GDM1 (cell line): ENCODE results near the gene PSG1.
"Not testable (repeated sequence)": the region's sequence is repeated elsewhere in the genome, so short reads cannot be mapped to it uniquely, and the experiment has no call there.

Source experiments
- DNase-seq: peaks from one replicate; lab custom pipeline; 2025; lab: John Stamatoyannopoulos, UW

PSG1 gene

DNA sequence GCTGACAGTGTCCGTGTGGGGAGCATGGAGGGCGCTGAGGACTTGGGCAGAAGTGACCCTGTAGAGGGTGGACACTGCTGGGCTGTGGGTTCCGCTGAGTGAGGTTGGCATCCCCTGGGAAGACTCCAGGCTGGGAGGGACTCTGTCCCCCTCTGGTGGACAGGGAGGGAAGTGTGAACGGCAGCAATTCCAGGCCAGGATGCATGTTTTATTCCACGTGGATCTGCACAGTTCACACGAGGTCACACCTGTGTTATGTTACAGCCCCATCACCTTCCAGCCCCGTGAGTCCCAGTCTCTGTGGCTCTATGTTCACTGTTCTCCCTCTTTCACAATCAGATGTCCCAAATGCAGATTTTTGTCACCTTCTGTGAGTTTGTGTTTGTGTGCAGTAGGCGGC is 1.8 kb upstream of the PSG1 start:
- DNase-seq, result not testable (repeated sequence)

DNA sequence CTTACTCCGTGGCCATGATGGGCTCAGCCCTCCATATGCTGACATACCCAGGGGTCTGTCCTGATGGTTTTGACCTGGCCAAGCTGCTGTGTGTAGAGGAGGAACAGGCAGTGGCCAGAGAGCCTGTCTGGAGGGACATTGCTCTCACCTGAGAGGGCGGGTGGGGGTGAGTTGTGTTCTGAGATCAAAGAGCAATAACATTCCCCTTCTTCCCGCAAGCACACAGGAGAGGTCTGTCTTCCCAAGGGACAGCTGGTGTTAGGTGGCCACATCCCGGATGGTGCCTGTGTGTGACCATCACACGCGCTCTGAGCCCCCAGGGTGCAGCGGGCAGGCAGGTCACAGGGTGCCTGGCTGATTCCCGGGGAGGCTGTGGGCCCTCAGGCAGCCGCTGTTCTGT is 1.1 kb upstream of the PSG1 start:
- not testable (repeated sequence) for DNase-seq

DNA sequence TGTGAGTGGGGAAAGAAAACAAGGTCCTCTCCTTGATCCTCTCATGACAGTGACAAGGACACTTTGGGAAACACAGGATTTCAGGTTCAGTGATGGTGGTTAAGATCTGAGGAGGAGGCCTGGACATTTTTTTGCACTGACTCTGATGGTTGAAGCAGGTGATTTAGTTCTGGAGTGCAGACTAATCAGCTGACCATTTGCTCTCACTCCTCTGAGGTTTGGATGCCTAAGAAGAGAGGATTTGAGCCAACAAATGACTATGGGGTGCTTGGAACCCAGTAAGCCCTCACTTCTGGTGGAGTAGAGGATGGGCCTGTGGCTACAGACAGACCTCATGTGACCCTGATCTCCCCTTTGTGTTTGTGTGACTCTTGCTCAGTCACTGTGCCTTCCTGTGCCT is 2.9 kb downstream of the PSG1 start:
- DNase-seq, result not testable (repeated sequence)

DNA sequence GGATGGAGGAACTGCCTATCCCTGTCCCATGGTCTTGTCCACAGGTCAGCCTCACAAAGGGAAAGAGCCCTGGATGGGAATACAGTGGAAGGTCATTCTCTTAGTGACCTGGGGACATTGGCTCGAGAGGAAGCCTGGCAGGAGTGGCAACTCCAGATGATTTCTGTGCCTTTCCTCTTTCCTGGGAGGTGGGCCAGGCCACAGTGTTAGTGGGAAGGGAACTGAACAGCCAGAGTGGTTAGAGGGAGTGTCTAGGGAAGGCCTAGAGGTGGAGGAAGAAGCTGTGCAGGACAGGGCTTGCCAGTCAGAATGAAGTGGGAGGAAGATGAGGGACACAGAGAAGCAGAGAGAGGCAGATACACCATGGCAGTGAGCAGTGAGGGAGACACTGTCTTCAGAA is 3.6 kb downstream of the PSG1 start:
- not testable (repeated sequence) for DNase-seq

DNA sequence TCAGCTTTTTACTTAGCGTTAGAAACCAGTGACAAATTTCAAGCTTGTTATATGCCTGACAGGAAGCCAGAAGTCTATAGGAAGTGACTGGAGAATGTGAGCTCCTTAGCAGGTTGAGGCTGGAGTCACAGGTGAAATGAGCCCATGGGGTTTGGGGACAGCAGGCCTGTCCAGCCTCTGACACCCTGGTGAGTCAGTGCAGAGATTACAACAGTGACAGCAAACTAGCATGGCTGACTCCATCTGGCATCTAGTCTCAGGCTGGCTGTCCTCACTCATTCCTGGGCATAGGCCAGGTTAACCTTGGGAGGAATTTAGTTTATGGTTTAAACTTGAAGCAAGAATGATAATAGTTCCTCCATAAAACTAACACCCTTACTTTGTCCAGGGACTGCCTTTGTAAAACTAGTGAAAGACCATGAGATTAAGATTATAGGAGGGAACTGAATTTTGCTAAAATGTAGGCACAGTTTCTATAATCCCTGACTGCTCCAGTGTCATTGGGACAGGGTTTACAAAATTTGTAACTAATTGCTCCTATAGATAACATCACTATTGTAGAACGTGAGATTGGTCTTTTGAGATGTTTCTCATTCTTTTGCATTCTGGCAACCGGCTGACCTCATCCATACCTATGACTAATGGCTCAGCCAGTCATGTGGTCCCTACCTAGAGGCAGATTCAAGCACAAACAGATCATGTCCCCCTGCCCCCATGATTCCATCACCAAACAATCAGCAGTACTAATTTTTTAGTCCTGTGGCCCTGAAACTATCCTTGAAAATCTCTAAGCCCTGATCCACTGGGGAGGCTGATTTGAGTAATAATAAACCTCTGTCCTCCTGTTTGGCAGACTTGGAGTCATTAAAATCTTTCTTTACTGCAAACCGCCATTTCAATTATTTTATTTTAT is 4.4 kb downstream of the PSG1 start:
- not testable (repeated sequence) for DNase-seq

DNA sequence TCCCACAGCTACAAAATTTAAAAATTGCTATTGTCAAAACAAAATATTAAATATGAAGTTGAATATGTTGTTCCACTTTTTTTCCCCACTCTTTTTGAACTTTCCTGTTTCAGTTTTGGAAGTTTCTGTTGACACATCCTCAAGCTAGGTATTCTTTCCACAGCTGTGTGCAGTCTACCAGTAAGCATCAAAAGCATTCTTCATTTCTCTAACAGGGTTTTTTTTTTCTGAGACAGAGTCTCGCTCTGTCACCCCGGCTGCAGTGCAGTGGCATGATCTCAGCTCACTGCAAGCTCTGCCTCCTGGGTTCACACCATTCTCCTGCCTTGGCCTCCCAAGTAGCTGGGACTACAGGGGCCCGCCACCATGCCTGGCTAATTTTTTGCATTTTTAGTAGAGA is 5.4 kb downstream of the PSG1 start:
- DNase-seq, result not testable (repeated sequence)

DNA sequence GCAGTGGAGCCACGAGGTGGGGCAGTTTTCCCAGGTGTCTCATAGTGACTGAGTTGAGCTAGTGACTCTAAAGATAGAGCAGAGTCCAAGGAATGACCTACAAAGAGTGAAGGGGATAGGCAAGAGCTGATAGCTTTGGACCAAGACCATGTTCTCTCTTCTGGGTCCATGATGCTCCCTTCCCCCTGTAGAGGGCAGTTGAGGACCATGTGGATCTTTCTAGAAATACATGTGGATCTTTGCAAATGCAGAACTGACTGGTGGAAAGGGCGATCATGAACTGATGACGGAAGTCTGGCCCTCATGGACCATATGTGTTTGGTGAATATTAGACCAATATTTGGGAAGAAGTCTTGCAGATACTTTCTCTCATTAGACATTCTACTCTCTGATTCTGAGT is 6.9 kb downstream of the PSG1 start:
- no peak for DNase-seq

DNA sequence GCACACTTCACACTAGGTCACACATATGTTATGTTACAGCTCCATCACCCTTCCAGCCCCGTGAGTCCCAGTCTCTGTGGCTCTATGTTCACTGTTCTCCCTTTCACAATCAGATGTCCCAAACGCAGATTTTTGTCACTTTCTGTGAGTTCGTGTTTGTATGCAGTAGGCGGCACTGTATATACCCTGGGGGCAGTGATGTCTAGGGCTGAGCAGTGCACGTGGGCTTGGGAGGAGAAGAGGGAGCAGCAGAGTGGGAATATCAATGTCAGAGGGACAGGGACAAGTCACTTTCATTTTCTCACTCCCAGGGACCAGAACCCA is 22.0 kb downstream of the PSG1 start:
- DNase-seq, result no peak

DNA sequence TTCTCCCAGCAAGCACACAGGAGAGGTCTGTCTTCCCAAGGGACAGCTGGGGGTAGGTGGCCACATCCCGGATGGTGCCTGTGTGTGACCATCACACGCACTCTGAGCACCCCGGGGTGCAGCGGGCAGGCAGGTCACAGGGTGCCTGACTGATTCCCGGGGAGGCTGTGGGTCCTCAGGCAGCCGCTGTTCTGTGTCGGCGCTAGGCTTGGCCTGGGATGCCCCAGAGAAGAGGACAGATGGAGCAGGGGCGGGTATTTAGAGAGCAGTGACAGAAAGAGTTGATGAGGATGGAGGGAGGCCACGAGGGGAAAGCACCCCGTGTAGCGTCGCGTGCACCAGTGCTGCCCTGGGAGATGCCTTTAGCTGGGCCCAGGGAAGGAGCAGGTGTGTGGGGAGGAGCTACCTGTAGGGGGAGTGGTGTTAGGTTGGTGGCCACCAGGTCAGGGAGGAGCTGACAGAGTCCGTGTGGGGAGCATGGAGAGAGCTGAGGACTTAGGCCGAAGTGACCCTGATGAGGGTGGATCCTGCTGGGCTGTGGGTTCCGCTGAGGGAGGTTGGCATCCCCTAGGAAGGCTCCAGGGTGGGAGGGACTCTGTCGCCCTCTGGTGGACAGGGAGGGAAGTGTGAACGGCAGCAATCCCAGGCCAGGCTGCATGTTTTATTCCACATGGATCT is 22.5 kb downstream of the PSG1 start:
- not testable (repeated sequence) for DNase-seq

DNA sequence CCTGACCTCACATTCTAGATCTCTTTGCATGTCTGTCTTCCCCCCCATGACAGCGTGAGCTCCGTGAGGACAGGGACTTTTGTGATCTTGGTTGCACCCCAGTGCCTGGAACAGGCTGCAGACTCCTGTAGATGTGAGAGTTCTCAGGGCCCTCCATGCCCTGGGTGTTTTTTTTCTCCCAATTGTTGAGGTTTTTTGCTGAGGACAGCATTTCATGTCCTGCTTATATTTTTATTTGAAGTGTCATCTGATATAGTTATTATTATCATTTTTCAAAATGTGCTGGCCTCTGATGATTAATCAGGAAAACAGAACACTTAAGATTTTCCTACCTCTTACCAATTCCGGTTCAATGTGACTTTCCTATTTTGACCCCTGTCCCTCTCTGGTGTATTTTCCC is 24.8 kb downstream of the PSG1 start:
- not testable (repeated sequence) for DNase-seq

DNA sequence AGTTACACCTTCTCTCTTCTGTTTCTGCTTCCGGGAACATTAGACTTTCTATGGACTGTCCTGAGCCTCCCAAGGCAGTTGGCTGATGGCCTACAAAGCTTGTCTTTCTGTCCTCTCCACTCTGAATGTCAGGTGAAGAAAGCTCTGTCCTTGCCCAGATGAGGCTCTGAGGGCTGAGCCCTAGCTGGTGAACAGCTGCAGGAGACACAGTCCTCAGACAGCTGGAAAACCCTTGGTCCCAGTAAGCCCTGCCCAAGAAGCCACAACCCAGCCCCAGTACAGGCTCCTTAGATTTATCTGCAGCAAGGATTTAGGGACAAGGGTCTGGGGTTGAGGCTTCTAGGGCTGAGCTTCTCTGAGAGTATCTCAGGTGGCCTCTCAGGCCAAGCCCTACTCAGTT is 26.3 kb downstream of the PSG1 start:
- not testable (repeated sequence) for DNase-seq

DNA sequence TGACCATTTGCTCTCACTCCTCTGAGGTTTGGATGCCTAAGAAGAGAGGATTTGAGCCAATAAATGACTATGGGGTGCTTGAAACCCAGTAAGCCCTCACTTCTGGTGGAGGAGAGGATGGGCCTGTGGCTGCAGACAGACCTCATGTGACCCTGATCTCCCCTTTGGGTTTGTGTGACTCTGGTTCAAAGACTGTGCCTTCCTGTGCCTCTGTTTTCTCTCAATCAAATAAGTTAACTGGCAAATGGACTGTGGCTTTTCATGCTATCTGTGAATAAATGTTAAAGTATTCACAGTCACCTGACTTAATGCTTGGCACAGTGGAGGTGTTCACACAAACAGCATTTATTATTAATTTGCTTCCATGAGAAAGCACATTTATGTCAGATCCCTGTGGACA is 26.7 kb downstream of the PSG1 start:
- not testable (repeated sequence) for DNase-seq

DNA sequence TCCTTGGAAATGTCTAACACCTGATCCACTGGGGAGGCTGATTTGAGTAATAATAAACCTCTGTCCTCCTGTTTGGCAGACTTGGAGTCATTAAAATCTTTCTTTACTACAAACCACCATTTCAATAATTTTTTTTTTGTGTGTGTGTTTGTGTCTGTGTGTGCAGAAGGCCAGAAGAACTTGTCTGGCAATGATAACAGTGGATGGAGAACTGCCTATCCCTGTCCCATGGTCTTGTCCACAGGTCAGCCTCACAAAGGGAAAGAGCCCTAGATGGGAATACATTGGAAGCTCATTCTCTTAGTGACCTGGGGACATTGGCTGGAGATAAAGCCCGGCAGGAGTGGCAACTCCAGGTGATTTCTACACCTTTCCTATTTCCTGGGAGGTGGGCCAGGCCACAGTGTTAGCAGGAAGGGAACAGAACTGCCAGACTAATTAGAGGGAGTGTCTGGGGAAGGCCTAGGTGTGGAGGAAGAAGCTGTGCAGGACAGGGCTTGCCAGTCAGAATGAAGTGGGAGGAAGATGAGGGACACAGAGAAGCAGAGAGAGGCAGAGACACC is 27.7 kb downstream of the PSG1 start:
- not testable (repeated sequence) for DNase-seq

DNA sequence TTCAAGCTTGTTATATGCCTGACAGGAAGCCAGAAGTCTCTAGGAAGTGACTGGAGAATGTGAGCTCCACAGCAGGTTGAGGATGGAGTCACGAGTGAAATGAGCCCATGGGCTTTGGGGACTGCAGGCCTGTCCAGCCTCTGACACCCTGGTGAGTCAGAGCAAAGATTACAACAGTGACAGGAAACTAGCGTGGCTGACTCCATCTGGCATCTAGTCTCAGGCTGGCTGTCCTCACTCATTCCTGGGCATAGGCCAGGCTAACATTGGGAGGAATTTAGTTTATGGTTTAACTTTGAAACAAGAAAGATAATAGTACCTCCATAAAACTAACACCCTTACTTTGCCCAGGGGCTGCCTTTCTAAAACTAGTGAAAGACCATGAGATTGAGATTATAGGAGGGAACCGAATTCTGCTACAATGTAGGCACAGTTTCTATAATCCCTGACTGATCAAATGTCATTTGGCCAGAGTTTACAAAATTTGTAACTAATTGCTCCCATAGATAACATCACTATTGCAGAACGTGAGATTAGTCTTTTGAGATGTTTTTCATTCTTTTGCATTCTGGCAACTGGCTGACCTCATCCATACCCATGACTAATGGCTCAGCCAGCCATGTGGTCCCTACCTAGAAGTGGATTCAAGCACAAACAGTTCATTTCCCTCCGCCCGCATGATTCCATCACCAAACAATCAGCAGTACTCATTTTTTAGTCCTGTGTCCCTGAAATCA is 28.4 kb downstream of the PSG1 start:
- no peak for DNase-seq

DNA sequence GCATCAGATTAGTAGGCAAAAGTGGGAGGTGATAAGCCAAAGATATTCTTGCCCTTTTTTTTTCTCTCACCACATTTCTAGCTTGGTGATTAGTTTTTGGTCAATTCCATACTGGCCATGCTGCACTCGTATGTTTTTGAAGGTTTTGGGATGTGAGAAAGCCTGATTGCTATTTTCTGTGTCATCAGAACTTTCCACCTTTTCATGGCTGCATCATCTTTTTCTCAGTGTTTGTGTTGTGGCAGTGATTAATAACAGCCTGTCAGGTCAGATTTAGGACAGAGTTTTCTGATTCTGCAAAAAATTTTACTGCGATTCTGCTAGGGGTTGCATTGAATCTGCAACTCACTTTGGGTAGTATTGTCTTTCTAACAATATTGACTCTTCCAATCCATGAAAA is 32.9 kb downstream of the PSG1 start:
- DNase-seq, result no peak

DNA sequence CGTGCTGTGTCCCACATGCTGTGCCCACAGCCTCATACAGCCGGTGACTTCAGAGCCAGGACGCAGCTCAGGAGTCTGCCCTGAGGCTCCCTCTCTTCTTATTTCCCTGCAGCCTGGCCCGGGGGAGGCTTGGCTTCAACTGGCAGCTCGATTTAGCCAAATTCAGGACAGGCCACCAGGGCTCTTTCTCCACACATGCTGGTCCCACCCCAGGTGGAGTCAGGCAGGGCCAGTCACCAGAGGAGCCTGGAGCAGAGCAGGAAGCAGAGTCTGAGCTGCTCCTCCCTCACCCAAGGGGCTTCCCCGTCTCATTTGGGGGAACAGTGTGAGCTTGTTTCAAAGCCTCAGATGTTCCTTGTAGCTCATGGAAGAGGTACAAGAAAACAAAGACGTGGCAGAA is 35.9 kb downstream of the PSG1 start:
- DNase-seq, result not testable (repeated sequence)

DNA sequence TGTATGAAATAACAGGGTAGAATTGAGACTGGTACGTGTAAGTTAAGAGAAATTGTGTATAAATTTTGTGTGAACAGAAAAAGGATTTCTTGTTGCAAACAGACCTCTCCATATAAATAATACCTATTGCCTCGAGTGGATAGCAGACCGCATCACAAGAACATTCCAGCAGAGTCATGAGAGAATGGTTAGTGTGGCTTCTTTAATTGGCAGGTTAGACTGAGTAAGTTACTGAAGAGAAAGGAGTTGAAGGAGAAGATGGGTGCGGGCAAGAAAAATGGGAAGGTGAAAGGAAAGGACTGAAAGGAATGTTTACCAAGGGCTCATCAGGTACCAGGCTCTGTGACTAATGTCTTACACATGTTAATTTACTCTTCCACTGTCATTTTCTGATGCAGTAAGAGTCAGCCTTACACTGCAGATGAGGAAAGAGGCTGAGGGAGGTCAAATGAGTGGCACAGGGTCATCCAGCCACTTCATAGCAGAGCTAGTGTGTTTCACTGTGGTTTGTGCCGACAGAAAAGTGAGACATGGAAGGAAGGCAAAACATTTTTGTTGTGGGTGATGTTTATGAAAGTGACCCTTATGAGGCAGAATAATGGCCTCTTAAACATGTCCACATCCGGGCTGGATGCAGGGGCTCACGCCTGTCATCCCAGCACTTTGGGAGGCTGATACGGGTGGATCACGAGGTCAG is 46.6 kb downstream of the PSG1 start:
- not testable (repeated sequence) for DNase-seq

DNA sequence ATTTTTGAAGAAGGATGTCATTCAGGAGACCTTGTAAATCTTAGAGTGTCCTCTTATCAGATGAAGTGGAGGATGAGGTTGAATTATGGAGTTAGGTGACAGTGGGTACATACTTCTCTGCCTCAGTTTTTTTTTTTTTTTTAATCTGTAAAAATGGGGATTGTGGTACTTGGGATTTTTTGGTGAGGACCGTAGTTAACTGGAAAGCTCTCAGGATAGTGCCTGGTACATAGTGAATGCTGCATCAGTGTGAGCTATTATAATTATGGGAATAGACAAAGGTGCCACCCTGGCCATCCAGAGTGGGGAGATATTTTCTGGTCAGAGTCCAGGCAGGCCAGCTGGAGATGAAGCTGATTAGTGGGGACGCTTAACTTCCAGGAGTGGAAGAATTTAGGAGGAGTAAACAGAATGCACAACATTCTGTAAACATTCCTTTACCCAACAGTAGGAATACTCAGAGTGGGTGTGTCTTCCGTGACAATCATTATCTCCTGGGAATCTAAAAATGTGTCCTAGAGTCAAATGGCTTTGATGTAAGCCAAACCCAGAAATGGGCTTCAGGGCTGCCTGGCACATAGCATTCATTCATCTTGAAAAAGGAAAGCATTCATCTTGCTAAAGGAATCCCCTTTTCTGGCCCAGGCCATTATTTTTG is 47.4 kb downstream of the PSG1 start:
- not testable (repeated sequence) for DNase-seq

DNA sequence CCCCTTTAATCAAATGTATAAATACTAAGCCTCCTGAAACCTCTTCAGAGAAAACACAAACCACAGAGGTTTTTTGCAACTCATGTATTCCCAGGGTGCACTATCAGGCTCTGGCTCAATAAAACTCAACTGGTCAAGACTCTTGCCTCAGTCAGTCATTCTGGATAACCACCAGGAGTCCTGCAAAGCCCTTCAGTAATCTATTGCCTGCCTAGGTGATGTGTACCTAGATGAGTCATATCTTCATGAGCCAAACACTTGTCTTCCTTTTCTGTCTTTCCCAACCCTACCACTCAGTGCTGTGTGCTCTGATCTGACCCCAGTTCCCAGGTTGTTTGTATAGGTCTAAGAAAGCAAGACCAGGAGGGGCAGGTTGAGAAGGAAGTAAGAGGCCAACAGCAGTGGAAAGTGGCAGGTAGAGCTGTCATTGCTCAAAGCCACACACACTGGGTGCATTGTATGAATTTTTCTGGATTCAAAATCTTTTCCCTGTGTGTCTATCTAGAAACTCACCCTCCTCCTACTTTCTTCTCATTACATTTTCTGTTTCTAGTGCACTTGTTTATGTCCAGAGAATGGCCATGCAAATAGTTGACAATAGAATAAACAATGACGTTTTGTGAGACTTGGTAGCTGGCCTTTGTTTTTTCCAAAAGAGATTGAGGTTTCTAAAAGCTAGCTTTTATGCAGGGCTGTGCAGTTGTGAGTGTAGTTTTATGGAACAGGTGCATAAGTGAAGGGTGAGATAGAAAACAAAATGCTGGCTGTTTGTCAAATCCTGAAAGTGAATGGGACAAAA is 48.1 kb downstream of the PSG1 start:
- no peak for DNase-seq

DNA sequence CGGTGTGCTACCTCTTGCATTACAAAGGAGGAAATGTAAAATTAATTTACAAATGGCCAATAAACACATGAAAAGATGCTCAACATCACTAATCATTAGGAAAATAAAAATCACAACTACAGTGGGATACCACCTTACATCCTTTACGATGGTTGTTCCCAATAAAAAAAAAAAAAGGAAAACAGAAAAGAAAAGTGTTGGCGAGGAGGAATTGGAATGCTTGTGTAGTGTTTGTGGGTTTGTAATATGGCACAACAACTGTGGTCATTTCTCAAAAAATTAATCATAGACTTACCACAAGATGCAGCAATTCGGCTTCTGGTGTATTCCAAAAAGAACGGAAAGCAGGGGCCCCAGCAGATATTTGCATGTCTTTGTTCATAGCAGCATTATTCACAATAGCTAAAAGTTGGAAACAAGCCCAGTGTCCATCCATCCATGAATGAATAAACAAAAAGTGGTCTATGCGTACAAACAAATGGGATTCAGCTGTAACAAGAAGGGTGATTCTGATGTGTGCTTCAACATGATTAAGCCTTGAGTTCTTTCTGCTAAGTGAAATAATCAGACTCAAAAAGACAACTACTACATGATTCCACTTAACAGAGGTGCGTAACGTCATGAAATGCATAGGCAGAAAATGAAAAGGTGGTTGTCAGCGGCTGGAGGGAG is 58.1 kb downstream of the PSG1 start:
- DNase-seq, result not testable (repeated sequence)
